Smooth muscle cell (in vitro differentiated cells): ENCODE data around the gene ABCC5. TPM values are rescaled to one million over a fixed set of nuclear protein-coding genes. Genes with fewer than 3 reads are reported as not detected.
"Not testable (repeated sequence)": the region's sequence is repeated elsewhere in the genome, so short reads cannot be mapped to it uniquely, and the experiment has no call there.

Source experiments
- DNase-seq: peaks from one replicate; lab custom pipeline; 2025; ENCODE audit not compliant: unreplicated experiment; lab: John Stamatoyannopoulos, UW
- H2AFZ ChIP-seq: fragments of 200-600 bp; sonication (generic); 2 replicates; pipeline ENCODE4 v1.6.0; 2016; ENCODE audit warnings: antibody characterized with exemption, low read depth, mild to moderate bottlenecking
- H3F3A ChIP-seq: fragments of 200-600 bp; sonication (generic); 2 replicates; pipeline ENCODE4 v1.6.0; 2017; ENCODE audit warnings: antibody characterized with exemption, low read depth
- H3K27ac ChIP-seq: fragments of 200-600 bp; sonication (generic); 2 replicates; pipeline ENCODE4 v1.5.1; 2016; ENCODE audit warnings: low read depth, mild to moderate bottlenecking
- H3K27me3 ChIP-seq: fragments of 200-600 bp; sonication (generic); 2 replicates; pipeline ENCODE4 v1.6.1; 2016; ENCODE audit warnings: low read depth, mild to moderate bottlenecking
- H3K36me3 ChIP-seq: fragments of 200-600 bp; sonication (generic); 2 replicates; pipeline ENCODE4 v1.5.1; 2016; ENCODE audit warnings: low read depth
- H3K4me1 ChIP-seq: fragments of 200-600 bp; sonication (generic); 2 replicates; pipeline ENCODE4 v1.5.1; 2016; ENCODE audit warnings: low read depth
- H3K4me2 ChIP-seq: fragments of 200-600 bp; sonication (generic); 2 replicates; pipeline ENCODE4 v1.6.0; 2016; ENCODE audit warnings: mild to moderate bottlenecking
- H3K4me3 ChIP-seq: fragments of 200-600 bp; sonication (generic); 2 replicates; pipeline ENCODE4 v1.5.1; 2016; ENCODE audit warnings: mild to moderate bottlenecking
- H3K79me2 ChIP-seq: fragments of 200-600 bp; sonication (generic); 2 replicates; pipeline ENCODE4 v1.6.0; 2016; ENCODE audit warnings: low read depth, mild to moderate bottlenecking
- H3K9ac ChIP-seq: fragments of 200-600 bp; sonication (generic); 2 replicates; pipeline ENCODE4 v1.6.0; 2016; ENCODE audit warnings: low read depth
- H3K9me3 ChIP-seq: fragments of 200-600 bp; sonication (generic); replicated peaks from 2 replicates; pipeline ENCODE4 v1.5.1; 2016; ENCODE audit warnings: low read depth
- H4K20me1 ChIP-seq: fragments of 200-600 bp; sonication (generic); 2 replicates; pipeline ENCODE4 v1.6.0; 2016; ENCODE audit warnings: low read depth
- WGBS: methylation state at CpG from one replicate; pipeline ENCODE4 v1.1.7; 2016; ENCODE audit warnings: low lambda C conversion rate; 5-methylcytosine and 5-hydroxymethylcytosine counted together
- polyA plus RNA-seq: library from polyadenylated mRNA; unstranded; fragments of >200 nt; fragmentation: Nextera tagmentation; extraction: Ambion mirVana; gene quantifications from 2 replicates; pipeline ENCODE4 v1.2.1, GENCODE V29; 2016
- total RNA-seq: library from RNA; depleted of rRNA; stranded (reverse); fragments of >200 nt; gene quantifications from 2 replicates; pipeline ENCODE4 v1.2.3, GENCODE V29; 2014
- TF ChIP-seq, protein P1 (sequence below): fragments of 200-600 bp; sonication (generic); IDR thresholded peaks from 2 replicates; pipeline ENCODE4 v1.5.1; 2017; ENCODE audit warnings: borderline replicate concordance, mild to moderate bottlenecking, antibody characterized with exemption; ENCODE audit not compliant: insufficient read depth, poor library complexity, severe bottlenecking

The ABCC5 gene
- total and polyA plus RNA-seq, 2 experiments from 2014 or later, result 18.2 to 20.0 TPM

DNA sequence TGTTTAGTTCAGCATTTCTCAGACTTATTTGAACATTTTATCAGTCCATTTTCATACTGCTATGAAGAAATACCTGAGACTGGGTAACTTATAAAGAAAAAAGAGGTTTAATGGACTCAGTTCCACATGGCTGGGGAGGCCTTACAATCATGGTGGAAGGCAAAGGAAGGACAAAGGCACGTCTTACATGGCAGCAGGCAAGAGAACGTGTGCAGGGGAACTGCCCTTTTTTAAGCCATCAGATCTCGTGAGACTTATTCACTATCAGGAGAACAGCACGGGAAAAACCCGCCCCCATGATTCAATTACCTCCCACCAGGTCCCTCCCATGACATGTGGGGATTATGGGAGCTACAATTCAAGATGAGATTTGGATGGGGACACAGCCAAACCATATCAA lies 7.6 kb upstream of the ABCC5 start:
- not testable (repeated sequence) for H3K79me2 ChIP-seq, H4K20me1 ChIP-seq

DNA sequence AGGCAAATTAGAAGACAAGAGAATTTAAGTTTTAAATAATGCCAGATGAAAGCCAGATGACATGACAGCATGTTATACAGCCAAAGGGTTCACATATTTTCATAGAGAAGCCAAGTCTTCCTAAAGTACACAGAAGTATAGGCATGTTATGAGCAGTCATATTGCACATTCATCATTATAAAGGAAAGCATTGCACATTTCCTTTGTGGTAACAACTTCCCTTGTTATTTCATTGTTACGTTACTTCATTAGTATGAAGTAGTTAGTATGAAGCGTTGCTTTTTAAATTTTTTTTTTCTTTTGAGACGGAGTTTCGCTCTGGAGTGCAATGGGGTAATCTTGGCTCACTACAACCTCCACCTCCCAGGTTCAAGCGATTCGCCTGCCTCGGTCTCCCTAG lies 4.6 kb upstream of the ABCC5 start:
- no peak overlapping the region for H3K4me3 ChIP-seq
- WGBS, result 81% methylated on average over 7 of the region's 7 CpGs
- no peaks in the 10 kb centered on the region for H3K79me2 ChIP-seq
- H3K4me2 ChIP-seq, result no peak overlapping the region
- DNase-seq, result no peak
- no peaks in the 10 kb centered on the region for H3K27me3 ChIP-seq
- no peak overlapping the region for H3K27ac ChIP-seq
- no peaks in the 10 kb centered on the region for H3F3A ChIP-seq
- TF ChIP-seq, protein P1, sequence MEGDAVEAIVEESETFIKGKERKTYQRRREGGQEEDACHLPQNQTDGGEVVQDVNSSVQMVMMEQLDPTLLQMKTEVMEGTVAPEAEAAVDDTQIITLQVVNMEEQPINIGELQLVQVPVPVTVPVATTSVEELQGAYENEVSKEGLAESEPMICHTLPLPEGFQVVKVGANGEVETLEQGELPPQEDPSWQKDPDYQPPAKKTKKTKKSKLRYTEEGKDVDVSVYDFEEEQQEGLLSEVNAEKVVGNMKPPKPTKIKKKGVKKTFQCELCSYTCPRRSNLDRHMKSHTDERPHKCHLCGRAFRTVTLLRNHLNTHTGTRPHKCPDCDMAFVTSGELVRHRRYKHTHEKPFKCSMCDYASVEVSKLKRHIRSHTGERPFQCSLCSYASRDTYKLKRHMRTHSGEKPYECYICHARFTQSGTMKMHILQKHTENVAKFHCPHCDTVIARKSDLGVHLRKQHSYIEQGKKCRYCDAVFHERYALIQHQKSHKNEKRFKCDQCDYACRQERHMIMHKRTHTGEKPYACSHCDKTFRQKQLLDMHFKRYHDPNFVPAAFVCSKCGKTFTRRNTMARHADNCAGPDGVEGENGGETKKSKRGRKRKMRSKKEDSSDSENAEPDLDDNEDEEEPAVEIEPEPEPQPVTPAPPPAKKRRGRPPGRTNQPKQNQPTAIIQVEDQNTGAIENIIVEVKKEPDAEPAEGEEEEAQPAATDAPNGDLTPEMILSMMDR, result no peak
- H2AFZ ChIP-seq, result no peak overlapping the region
- no peaks in the 10 kb centered on the region for H3K9me3 ChIP-seq
- no peaks in the 10 kb centered on the region for H4K20me1 ChIP-seq
- no peaks in the 10 kb centered on the region for H3K36me3 ChIP-seq
- H3K9ac ChIP-seq, result no peak overlapping the region
- no peaks in the 10 kb centered on the region for H3K4me1 ChIP-seq

More for the DNA sequence above, 7.6 kb upstream of the ABCC5 start:
- 82% methylated on average over 5 of the region's 5 CpGs for WGBS
- not testable (repeated sequence) for H3K27ac ChIP-seq, H3K4me2 ChIP-seq, H3K9me3 ChIP-seq, DNase-seq, H3K4me1 ChIP-seq, H3F3A ChIP-seq, H2AFZ ChIP-seq, H3K36me3 ChIP-seq, H3K9ac ChIP-seq, H3K27me3 ChIP-seq, H3K4me3 ChIP-seq

DNA sequence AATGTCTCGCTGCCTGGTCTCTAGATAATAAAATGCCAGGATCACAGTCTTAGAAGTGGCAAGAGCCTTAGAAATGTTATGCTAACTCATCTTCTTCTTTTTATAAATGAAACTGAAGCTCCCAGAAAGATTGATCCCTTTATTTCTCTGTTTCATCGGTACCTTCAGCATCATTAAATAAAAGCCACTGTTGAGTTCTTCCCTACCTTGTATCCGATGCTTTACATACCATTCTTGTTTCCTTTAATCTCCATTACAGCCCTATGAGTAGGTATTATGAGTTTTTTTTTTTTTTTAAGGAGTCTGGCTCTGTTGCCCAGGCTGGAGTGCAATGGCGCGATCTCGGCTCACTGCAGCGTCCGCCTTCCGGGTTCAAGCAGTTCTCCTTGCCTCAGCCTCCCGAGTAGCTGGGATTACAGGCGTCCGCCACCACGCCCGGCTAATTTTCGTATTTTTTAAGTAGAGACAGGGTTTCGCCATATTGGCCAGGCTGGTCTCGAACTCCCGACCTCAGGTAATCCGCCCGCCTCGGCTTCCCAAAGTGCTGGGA lies 815 bp upstream of the ABCC5 start:
- Histone ChIP-seq H3K9ac (peak overlapping the region; percentile 62), H3F3A (peaks cover 11% of the 10 kb centered on the region), H3K36me3 (no peaks in the 10 kb centered on the region), H3K27me3 (no peaks in the 10 kb centered on the region), H3K4me2 (peak overlapping the region; percentile 91), H3K4me1 (peaks cover 11% of the 10 kb centered on the region), H3K79me2 (peaks cover 16% of the 10 kb centered on the region), H4K20me1 (no peaks in the 10 kb centered on the region), H3K4me3 (peak overlapping the region; percentile 98), H3K9me3 (no peaks in the 10 kb centered on the region), H3K27ac (peak overlapping the region; percentile 58), H2AFZ (peak overlapping the region; percentile 96)
- 93% methylated on average over 21 of the region's 21 CpGs for WGBS
- DNase-seq, result no peak
- TF ChIP-seq, protein P1, result no peak

DNA sequence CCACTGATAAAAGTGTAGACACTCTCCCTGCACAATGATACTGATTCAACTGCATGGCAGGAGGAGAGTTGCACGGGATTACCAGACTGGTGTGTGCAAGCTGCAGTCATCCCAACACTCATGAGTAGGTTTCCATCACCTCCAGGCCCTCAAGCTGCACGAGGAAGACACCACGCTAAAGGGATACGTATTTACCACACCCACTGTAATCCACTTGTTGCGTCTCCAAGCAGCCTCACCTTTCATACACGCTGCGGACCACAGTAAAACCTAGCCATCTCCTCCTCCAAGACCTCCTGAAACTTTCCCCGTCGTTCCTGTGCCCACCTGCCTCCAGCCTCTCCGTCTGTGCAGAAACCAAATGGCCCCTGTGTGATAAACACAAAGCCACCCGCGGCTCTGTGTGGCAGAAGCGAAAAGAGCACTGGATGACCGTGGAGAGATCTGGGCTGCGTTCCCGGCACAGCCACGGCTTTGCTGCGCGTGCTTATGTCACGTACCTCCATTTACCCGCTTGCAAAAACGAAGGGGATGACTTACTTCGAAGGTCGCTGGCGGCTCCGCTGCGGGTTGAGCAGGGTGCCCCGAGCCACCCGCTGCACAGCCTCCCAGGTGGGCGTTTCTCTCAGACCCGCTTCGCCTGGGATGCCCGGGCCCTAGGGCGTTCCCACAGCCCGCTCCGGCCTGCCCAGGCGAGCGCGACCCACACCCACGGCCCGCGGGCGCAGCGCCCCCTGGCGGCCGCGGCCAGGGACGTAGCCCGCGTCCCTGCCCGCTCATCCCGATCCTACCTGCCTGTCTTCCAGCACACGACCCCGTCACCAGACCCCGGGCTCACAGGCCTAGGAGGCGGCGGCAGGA lies 643 bp downstream of the ABCC5 start:
- peaks cover 16% of the 10 kb centered on the region for H3K79me2 ChIP-seq
- H2AFZ ChIP-seq, result peak overlapping the region; percentile 96
- peak overlapping the region; percentile 98 for H3K4me3 ChIP-seq
- H3K27ac ChIP-seq, result peak overlapping the region; percentile 7
- peak overlapping the region; percentile 91 for H3K4me2 ChIP-seq
- peaks cover 11% of the 10 kb centered on the region for H3K4me1 ChIP-seq
- DNase-seq, result peak; percentile 46
- no peaks in the 10 kb centered on the region for H3K9me3 ChIP-seq
- no peaks in the 10 kb centered on the region for H3K27me3 ChIP-seq
- 18% methylated on average over 54 of the region's 57 CpGs for WGBS
- peaks cover 2% of the 10 kb centered on the region for H3K36me3 ChIP-seq
- peaks cover 11% of the 10 kb centered on the region for H3F3A ChIP-seq
- H3K9ac ChIP-seq, result peak overlapping the region; percentile 54
- TF ChIP-seq, protein P1, result peak; percentile 99
- no peaks in the 10 kb centered on the region for H4K20me1 ChIP-seq
